AG04449 (cell line): ENCODE data around the gene STAG1.

Experiments used
- CTCF ChIA-PET: fragments of 350-600 bp; formaldehyde crosslinking; extraction: SDS; loops from one replicate; lab custom pipeline; 2021; ENCODE audit warnings: antibody characterized with exemption; lab: Yijun Ruan, JAX
- POLR2A ChIA-PET: fragments of 400-600, 350-600 bp; formaldehyde crosslinking; extraction: SDS; loops from one replicate; lab custom pipeline; 2020; ENCODE audit warnings: antibody characterized with exemption, inconsistent platforms; lab: Yijun Ruan, JAX
- DNase-seq: peaks from one replicate; pipeline ENCODE4 v3.0.0-alpha.2; 2010; ENCODE audit warnings: low read depth, low spot score
- H3K4me3 ChIP-seq: 2 replicates; pipeline ENCODE4 v1.5.1; 2011; ENCODE audit warnings: low read depth, mild to moderate bottlenecking, control low read depth, low read length
- TF ChIP-seq, protein P1 (sequence below): IDR thresholded peaks from one replicate; pipeline ENCODE4 v1.5.1; 2011; ENCODE audit warnings: mild to moderate bottlenecking, moderate library complexity, low read length, control low read depth, inconsistent platforms; ENCODE audit not compliant: insufficient read depth; ENCODE audit errors: missing control alignments

STAG1 gene

GRCh38 chr3:136390574-136390973 lies 361.6 kb downstream of the STAG1 start:
- ChIA-PET POLR2A (no interaction called here), CTCF (interaction anchor here (0.8 to 4.7 kb wide), 22 partner anchors 10 to 642 kb away, joined by 3 to 61 read pairs (median 10); partner anchors contain the start of gene STAG1)

GRCh38 chr3:136387031-136387430 lies 365.1 kb downstream of the STAG1 start:
- no peak for DNase-seq
- ChIA-PET CTCF (interaction anchor here (0.9 to 1.6 kb wide), 4 partner anchors 10 to 627 kb away, joined by 3 to 8 read pairs (median 4); partner anchors contain the start of gene STAG1), POLR2A (no interaction called here)
- H3K4me3 ChIP-seq, result no peak overlapping the region
- TF ChIP-seq, protein P1, sequence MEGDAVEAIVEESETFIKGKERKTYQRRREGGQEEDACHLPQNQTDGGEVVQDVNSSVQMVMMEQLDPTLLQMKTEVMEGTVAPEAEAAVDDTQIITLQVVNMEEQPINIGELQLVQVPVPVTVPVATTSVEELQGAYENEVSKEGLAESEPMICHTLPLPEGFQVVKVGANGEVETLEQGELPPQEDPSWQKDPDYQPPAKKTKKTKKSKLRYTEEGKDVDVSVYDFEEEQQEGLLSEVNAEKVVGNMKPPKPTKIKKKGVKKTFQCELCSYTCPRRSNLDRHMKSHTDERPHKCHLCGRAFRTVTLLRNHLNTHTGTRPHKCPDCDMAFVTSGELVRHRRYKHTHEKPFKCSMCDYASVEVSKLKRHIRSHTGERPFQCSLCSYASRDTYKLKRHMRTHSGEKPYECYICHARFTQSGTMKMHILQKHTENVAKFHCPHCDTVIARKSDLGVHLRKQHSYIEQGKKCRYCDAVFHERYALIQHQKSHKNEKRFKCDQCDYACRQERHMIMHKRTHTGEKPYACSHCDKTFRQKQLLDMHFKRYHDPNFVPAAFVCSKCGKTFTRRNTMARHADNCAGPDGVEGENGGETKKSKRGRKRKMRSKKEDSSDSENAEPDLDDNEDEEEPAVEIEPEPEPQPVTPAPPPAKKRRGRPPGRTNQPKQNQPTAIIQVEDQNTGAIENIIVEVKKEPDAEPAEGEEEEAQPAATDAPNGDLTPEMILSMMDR, result no peak

More at GRCh38 chr3:136390574-136390973, 361.6 kb downstream of the STAG1 start:
- H3K4me3 ChIP-seq, result no peak overlapping the region
- TF ChIP-seq, protein P1, result no peak
- DNase-seq, result no peak

DNA sequence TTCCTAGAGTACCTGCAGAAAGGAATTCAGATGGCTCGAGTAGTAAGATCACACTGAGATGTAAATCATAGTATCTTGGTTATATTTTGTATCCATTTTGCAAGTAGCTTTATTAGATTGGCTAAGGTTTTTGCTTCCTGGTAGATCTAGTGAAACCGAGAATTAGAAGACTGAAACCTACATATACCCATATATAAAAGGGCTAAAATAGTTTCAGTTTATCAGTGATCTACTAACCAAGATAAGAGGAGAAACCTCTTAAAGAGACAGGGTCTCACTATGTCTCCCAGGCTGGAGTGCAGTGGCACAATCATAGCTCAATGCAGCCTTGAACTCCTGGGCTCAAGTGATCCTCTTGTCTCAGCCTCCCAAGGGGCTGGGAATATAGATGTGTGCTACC lies 366.7 kb downstream of the STAG1 start:
- ChIA-PET CTCF (no interaction called here), POLR2A (no interaction called here)
- DNase-seq, result no peak
- H3K4me3 ChIP-seq, result no peak overlapping the region
- TF ChIP-seq, protein P1, result no peak

GRCh38 chr3:136381051-136381450 lies 371.1 kb downstream of the STAG1 start:
- DNase-seq, result no peak
- CTCF ChIA-PET, result interaction anchor here (0.6 to 7.8 kb wide), 4 partner anchors 11 to 371 kb away, joined by 3 to 59 read pairs (median 4); no protein-coding TSS in a partner anchor
- POLR2A ChIA-PET, result no interaction called here
- no peak overlapping the region for H3K4me3 ChIP-seq
- TF ChIP-seq, protein P1, result no peak

GRCh38 chr3:136380530-136380929 lies 371.6 kb downstream of the STAG1 start:
- POLR2A ChIA-PET, result no interaction called here
- DNase-seq, result no peak
- H3K4me3 ChIP-seq, result no peak overlapping the region
- CTCF ChIA-PET, result interaction anchor here (1.2 to 7.8 kb wide), 3 partner anchors 11 to 372 kb away, joined by 3 to 59 read pairs (median 4); no protein-coding TSS in a partner anchor
- TF ChIP-seq, protein P1, result no peak

- POLR2A ChIA-PET, result no interaction called here
- H3K4me3 ChIP-seq, result no peak overlapping the region
- CTCF ChIA-PET, result interaction anchor here (7.8 kb wide), 1 partner anchor 14 kb away, joined by 59 read pairs; no protein-coding TSS in a partner anchor
- TF ChIP-seq, protein P1, result no peak
- DNase-seq, result no peak
Observed at GRCh38 chr3:136378011-136378410, 374.2 kb downstream of the STAG1 start.
